Stimulated activated CD4-positive, alpha-beta T cell treated with anti-CD3 and anti-CD28 coated beads, Interleukin-4, amount 100 ng/mL, for 4 hours (primary cell): ENCODE data around the gene EZH2.

Source experiments
- DNase-seq, 2 experiments: peaks; one replicate each; pipeline ENCODE4 v3.0.0-alpha.2; 2020

The EZH2 gene

GRCh38 chr7:148898845-148899484 lies 14.9 kb upstream of the EZH2 start:
- no peak for DNase-seq

- DNase-seq = no peak
Measured at GRCh38 chr7:148894591-148894990, 10.5 kb upstream of the EZH2 start.

GRCh38 chr7:148893071-148893470 lies 9.0 kb upstream of the EZH2 start:
- DNase-seq = no peak

- DNase-seq = no peak
Measured at GRCh38 chr7:148888300-148888699, 4.2 kb upstream of the EZH2 start.

- DNase-seq = no peak
Measured at GRCh38 chr7:148886844-148887243, 2.8 kb upstream of the EZH2 start.

GRCh38 chr7:148884299-148885022 lies 370 bp upstream of the EZH2 start:
- peak; percentile 92 to 94 for DNase-seq

- peak; percentile 45 to 50 for DNase-seq
Measured at GRCh38 chr7:148883266-148884048, 634 bp downstream of the EZH2 start.

GRCh38 chr7:148882841-148883265 lies 1.2 kb downstream of the EZH2 start:
- no peak for DNase-seq

- DNase-seq = no peak
Measured at GRCh38 chr7:148882192-148882591, 1.9 kb downstream of the EZH2 start.

GRCh38 chr7:148878317-148878716 lies 5.8 kb downstream of the EZH2 start:
- no peak for DNase-seq

GRCh38 chr7:148877517-148877916 lies 6.6 kb downstream of the EZH2 start:
- DNase-seq = no peak

- DNase-seq = no peak
Measured at GRCh38 chr7:148872188-148872587, 11.9 kb downstream of the EZH2 start.

- DNase-seq = no peak
Measured at GRCh38 chr7:148871551-148871950, 12.5 kb downstream of the EZH2 start.

GRCh38 chr7:148871030-148871429 lies 13.1 kb downstream of the EZH2 start:
- no peak for DNase-seq

- DNase-seq = no peak
Measured at GRCh38 chr7:148868378-148868674, 15.8 kb downstream of the EZH2 start.

- DNase-seq = no peak
Measured at GRCh38 chr7:148867596-148868377, 16.3 kb downstream of the EZH2 start.

GRCh38 chr7:148866362-148866761 lies 17.7 kb downstream of the EZH2 start:
- DNase-seq = no peak

GRCh38 chr7:148865283-148865682 lies 18.8 kb downstream of the EZH2 start:
- no peak for DNase-seq

GRCh38 chr7:148863324-148863723 lies 20.8 kb downstream of the EZH2 start:
- DNase-seq = no peak

GRCh38 chr7:148862481-148862880 lies 21.6 kb downstream of the EZH2 start:
- DNase-seq = no peak

- no peak for DNase-seq
Measured at GRCh38 chr7:148858489-148858888, 25.6 kb downstream of the EZH2 start.

- DNase-seq = no peak
Measured at GRCh38 chr7:148856891-148857290, 27.2 kb downstream of the EZH2 start.

- no peak for DNase-seq
Measured at GRCh38 chr7:148856578-148856881, 27.6 kb downstream of the EZH2 start.
